ENCODE measurements around the gene TMEM109. TPM values are rescaled to one million over a fixed set of nuclear protein-coding genes. Genes with fewer than 3 reads are reported as not detected.

Gene TMEM109
- total and polyA plus RNA-seq, 8 donors, result 82.9 to 130 (median 92.7) TPM

DNA sequence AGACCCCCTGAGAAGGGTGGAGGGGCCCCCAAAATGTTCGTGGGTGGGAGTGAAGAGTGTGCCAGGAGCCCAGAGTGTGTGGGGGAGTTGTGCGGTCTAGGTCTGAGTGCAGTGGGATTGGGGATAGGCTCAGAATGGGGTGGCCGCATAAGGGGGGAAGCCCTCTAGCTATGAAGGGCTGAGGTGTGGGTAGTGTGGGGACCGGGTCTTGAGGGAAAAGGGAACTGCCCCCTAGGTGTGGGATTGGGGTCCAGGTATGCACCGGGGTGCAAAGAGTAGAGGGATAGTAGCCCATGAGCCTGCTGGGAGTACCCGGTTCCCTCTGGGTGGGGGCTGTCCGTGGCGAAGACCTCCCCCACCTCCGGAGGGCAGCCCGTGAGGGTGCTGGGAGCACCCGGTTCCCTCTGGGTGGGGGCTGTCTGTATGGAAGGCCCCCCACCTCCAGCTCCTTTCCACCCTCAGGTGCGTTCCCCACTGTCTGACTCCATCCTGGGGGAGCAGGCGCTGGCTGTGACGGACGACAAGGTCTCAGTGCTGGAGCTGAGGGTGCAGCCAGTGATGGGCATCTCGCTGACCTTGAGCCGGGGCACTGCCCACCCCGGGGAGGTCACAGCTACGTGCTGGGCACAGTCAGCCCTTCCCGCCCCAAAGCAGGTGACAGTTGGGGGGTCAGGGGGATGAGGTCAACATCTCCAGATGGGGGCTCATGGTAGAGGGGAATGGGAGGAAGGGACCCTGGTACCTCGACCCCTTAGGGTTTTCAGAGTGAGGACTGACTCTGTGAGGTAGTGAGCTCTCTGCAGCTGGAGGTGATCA is 21.0 kb downstream of the TMEM109 start:
- TF ChIP-seq, protein P1, sequence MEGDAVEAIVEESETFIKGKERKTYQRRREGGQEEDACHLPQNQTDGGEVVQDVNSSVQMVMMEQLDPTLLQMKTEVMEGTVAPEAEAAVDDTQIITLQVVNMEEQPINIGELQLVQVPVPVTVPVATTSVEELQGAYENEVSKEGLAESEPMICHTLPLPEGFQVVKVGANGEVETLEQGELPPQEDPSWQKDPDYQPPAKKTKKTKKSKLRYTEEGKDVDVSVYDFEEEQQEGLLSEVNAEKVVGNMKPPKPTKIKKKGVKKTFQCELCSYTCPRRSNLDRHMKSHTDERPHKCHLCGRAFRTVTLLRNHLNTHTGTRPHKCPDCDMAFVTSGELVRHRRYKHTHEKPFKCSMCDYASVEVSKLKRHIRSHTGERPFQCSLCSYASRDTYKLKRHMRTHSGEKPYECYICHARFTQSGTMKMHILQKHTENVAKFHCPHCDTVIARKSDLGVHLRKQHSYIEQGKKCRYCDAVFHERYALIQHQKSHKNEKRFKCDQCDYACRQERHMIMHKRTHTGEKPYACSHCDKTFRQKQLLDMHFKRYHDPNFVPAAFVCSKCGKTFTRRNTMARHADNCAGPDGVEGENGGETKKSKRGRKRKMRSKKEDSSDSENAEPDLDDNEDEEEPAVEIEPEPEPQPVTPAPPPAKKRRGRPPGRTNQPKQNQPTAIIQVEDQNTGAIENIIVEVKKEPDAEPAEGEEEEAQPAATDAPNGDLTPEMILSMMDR (IDR thresholded peaks at IDR 0.05), result no peak
- peaks cover 0 to 43% of the 10 kb centered on the region in 2 donors for H3K36me3 ChIP-seq
- H3K27ac ChIP-seq, result no peak overlapping the region
- no peak for ATAC-seq
- no peak overlapping the region for H3K4me3 ChIP-seq
- intact Hi-C loops (cut with DNase I), result no loop called here
- peaks cover 0 to 6% of the 10 kb centered on the region in 2 donors for H3K4me1 ChIP-seq
- H3K9me3 ChIP-seq, result no peaks in the 10 kb centered on the region
- no peak for DNase-seq
- H3K27me3 ChIP-seq, result peaks cover 0 to 7% of the 10 kb centered on the region in 2 donors

DNA sequence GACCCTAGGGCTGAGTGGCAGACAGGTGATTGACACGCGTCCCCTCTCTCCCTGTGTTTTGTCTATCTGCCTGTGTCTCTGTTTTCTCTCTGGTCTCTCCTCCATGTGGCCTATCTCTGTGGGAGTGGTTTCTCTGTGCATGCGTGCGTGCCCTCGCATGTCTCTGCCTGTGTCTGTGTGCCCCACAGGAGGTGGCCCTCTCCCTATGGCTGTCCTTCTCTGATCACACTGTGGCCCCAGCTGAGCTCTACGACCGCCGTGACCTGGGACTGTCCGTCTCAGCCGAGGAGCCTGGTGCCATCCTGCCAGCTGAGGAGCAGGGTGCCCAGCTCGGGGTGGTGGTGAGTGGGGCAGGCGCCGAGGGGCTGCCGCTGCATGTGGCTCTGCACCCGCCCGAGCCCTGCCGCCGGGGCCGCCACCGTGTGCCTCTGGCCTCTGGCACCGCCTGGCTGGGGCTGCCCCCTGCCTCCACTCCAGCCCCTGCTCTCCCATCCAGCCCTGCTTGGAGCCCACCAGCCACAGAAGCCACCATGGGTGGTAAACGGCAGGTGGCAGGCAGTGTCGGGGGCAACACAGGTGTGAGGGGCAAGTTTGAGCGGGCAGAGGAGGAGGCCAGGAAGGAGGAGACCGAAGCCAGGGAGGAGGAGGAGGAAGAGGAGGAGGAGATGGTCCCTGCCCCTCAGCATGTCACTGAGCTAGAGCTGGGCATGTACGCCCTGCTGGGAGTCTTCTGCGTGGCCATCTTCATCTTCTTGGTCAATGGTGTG is 21.9 kb downstream of the TMEM109 start:
- Histone ChIP-seq H3K9me3 (no peaks in the 10 kb centered on the region), H3K27me3 (no peaks in the 10 kb centered on the region), H3K36me3 (peaks cover 0 to 51% of the 10 kb centered on the region in 2 donors), H3K4me1 (peaks cover 0 to 6% of the 10 kb centered on the region in 2 donors), H3K4me3 (no peak overlapping the region), H3K27ac (peak overlapping the region; percentile 53)
- TF ChIP-seq, protein P1 (IDR thresholded peaks at IDR 0.05), result no peak
- no peak for ATAC-seq
- intact Hi-C loops (cut with DNase I), result no loop called here
- no peak for DNase-seq

DNA sequence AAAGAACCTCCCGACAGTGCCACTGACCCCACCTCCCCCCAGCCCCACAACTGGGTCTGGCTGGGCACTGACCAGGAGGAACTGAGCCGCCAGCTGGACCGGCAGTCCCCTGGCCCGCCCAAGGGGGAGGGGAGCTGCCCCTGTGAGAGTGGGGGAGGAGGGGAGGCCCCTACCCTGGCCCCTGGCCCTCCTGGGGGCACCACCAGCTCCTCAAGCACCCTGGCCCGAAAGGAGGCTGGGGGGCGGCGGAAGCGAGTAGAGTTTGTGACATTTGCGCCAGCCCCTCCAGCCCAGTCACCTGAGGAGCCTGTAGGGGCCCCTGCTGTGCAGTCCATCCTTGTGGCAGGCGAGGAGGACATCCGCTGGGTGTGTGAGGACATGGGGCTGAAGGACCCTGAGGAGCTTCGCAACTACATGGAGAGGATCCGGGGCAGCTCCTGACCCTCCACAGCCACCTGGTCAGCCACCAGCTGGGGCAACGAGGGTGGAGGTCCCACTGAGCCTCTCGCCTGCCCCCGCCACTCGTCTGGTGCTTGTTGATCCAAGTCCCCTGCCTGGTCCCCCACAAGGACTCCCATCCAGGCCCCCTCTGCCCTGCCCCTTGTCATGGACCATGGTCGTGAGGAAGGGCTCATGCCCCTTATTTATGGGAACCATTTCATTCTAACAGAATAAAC is 22.6 kb downstream of the TMEM109 start:
- H3K27ac ChIP-seq, result peak overlapping the region; percentile 53
- H3K4me3 ChIP-seq, result no peak overlapping the region
- DNase-seq (peak in 1 of 4 donors; percentile 30), ATAC-seq (no peak)
- H3K27me3 ChIP-seq, result no peaks in the 10 kb centered on the region
- no peaks in the 10 kb centered on the region for H3K9me3 ChIP-seq
- intact Hi-C loops (cut with DNase I), result no loop called here
- peaks cover 0 to 6% of the 10 kb centered on the region in 2 donors for H3K4me1 ChIP-seq
- H3K36me3 ChIP-seq, result peaks cover 0 to 59% of the 10 kb centered on the region in 2 donors
- TF ChIP-seq, protein P1 (IDR thresholded peaks at IDR 0.05), result no peak

- intact Hi-C loops (cut with DNase I), result no loop called here
- Histone ChIP-seq H3K9me3 (no peaks in the 10 kb centered on the region), H3K27ac (peak overlapping the region; percentile 53), H3K27me3 (no peaks in the 10 kb centered on the region), H3K36me3 (peaks cover 0 to 64% of the 10 kb centered on the region in 2 donors), H3K4me1 (peaks cover 0 to 6% of the 10 kb centered on the region in 2 donors), H3K4me3 (no peak overlapping the region)
- ATAC-seq (no peak), DNase-seq (no peak)
- TF ChIP-seq, protein P1 (IDR thresholded peaks at IDR 0.05), result no peak
Measured at GRCh38 chr11:60937144-60937527, 23.2 kb downstream of the TMEM109 start.

Data from left lung (tissue), 10 donors.